SIG-M5 treated with dmso at 0.1 percent for 504 hours (cell line): ENCODE data around the gene HSPB7.
A peak's percentile ranks its signal among the peaks of the same experiment; 100 is the strongest.
"Not testable (repeated sequence)": the region's sequence is repeated elsewhere in the genome, so short reads cannot be mapped to it uniquely, and the experiment has no call there.

Experiments used
- DNase-seq: peaks from one replicate; lab custom pipeline; 2025; ENCODE audit not compliant: unreplicated experiment; lab: John Stamatoyannopoulos, UW

The HSPB7 gene

GRCh38 chr1:16017461-16018303 is at the start of gene HSPB7:
Gene HSPB7, minus strand, starts transcription at chr1:16018043. Its CDS starts 80 bp downstream, at chr1:16017963.
- DNase-seq, result no peak

DNA sequence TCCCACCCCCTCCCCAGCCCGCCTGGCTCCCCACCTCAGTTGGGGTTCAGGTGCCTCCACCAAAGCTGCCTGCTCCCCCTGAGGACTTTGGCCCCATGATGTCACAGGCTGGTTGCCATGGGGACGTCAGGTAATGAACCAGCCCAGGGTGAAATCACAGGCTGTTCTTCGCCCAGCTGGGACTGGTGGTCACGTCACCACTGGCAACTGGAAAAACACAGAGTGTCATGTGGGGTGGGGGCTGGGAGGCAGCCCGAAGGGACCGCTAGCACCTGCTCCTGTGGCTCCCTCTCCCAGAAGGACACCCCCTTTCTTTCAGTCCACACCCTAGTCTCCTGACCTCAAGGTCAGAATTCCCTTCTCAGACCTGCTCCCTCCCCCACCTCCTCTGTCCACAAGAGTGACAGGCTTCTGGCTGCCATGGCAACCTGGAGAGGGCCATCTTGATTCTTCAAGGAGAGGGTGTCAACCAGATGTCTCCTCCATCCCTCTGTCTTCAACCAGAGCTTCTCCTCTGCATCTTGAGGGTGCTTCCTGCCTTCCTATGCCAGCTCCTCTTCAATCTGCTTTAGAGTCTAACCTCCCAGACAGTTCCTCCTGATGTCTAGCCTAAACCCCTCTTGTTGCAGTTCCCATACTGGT is 49.4 kb upstream of the HSPB7 start:
- no peak for DNase-seq

DNA sequence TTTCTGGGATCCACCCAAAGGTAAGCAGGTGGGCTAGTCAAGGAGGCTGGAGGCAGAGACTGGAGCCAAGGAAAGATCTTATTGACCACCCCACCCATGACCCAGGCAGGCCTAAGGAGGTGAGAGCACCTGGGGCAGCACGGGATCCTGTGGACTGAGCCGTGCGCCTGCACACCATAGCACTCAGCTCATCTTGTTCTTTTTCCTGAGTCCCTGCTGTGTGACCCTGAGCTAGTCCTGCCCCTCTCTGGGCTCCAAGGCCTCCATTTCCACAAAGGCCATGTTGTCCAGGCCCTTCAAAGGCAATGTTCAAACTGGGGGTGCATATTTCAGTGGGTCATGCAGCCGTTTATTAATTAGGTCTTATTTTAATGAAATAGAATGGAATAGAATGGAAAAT is 48.4 kb upstream of the HSPB7 start:
- DNase-seq, result no peak

DNA sequence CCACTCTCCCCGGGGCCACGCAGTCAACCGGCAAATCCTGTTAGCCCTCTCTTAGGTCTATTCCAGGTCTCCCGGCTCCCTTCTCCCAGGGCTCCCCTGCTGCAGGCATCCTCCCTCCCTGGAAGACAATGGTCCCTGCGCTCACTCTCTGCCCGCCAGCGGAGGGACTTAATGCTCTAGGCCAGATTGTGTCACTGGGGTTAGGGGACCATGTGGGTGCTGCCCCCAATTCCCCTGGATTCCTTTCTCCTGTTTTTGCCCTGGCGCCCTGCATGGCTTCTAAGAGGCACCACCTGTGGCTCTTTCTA is 47.4 kb upstream of the HSPB7 start:
- DNase-seq, result no peak

DNA sequence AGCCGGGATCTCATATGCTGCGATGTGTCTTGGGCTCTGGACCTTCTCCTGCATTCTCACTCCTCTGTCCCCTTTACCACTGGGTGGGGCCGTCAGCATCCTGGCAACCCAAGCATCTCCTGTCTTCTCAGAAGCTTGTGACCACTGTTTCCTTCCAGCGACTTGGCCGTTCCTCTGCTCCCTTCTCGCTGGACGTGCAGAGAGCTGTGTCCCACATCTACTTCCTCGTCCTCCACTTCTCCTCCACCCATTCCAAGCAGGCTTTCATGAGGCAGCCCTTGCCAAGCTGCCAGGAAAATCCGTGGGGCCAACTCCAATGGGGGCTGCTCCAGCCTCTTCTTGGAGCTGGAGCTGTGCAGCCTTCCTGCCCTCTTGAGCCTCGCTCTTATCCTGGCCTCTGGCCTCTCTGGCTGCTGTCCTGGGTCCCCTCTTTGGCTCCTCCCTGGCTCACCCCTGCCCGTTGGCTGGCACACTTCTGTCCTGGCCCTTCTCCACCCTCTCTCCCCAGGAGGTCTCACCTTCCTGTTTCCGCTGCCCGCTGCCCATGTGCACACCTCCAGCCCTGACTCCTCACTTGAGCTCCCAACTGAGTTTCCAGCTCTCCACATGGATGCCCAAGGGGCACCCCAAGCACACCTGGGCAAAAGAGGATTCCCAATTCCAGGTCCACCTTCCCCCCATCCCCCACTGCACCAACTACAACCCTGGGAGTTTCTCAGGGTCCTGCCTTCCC is 46.9 kb upstream of the HSPB7 start:
- no peak for DNase-seq

- no peak for DNase-seq
Observed at GRCh38 chr1:16063921-16064320, 46.1 kb upstream of the HSPB7 start.

DNA sequence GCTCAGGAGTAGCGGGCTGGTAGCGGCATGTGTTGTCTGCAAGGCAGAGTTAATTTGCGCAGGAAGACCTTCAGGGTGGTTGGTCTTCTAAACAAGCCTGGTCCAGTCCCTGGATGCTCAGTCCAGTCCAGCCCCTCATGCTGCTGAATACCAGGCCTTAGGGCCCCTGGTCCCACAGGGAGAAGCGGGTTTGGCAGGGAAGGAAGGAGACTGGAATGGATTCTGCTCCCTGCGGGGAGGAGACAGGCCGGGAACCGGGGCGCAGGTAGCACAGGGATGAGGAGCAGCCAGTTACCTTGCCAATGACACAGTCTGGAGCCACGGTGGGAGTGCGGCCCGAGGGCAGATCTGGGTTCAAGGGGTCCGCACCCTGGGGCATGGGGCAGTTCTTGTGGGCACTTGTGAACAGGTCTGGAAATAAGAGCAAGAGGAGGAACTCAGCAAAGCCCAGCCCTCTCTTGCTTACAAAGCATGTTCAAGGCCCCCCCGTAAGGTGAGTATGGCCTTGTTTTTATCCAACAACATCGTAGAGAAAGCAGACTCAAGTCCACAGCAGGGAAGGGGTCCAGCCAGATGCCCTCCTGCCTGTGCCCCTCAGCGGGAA is 45.5 kb upstream of the HSPB7 start:
- no peak for DNase-seq

GRCh38 chr1:16062687-16063075 is 44.8 kb upstream of the HSPB7 start:
- DNase-seq, result not testable (repeated sequence)

DNA sequence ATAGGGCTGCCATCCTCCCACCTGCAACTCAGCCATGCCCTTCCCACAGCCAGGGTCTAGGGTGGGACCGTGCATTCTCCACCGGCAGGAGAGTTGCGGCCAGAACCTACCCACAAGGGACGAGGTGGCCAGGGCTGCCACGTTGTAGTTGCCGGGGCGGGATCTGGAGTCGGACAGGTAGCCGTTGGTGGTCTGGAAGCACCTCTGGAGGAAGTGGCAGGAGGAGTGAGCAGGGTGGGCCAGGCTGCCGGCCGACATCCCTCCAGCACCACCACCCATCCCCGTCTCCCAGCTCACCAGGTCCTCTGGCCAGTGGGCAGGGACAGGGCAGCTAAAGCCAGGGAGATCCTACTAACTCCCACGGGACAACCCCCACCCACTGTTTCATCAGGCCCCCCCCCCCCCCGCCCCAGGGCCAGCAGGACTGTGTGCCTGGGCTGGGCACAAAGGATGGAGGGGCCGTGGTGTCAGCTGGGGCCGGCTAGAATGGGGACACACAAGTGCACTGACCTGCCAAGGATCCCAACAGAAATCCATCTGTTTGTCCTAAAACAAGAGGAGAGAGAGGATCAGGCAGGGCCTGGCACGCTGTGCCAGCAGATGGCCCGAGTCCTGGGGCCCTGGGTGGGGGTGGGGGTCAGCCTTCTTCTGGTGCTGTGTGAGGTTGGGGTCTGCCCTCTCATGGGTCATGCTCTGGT is 44.3 kb upstream of the HSPB7 start:
- DNase-seq, result not testable (repeated sequence)

GRCh38 chr1:16061266-16061665 is 43.4 kb upstream of the HSPB7 start:
- DNase-seq, result no peak

- not testable (repeated sequence) for DNase-seq
Observed at GRCh38 chr1:16058394-16059120, 40.7 kb upstream of the HSPB7 start.

- not testable (repeated sequence) for DNase-seq
Observed at GRCh38 chr1:16057314-16057915, 39.6 kb upstream of the HSPB7 start.

DNA sequence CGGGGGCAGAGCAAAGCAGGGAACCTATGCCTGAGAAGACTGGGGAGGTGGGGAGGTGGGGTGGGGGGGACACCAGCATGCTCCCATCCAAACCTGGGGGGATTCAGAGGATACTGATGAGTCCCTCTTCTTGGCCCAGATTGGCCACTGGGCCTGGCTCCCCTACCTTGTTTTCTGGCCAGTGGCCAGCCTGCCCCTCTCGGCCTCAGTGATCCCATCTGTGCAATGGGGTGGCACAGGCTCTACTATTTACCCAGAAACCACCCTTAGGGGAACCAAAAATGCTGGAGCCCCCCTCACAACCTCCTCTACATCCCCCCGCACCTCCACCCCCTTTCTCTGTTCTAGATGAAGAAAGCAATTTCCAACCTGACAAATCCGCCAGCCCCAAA is 38.7 kb upstream of the HSPB7 start:
- DNase-seq, result not testable (repeated sequence)

GRCh38 chr1:16055613-16056520 is 38.0 kb upstream of the HSPB7 start:
- peak; percentile 50 for DNase-seq

- no peak for DNase-seq
Observed at GRCh38 chr1:16054598-16055540, 37.0 kb upstream of the HSPB7 start.

GRCh38 chr1:16053781-16054502 is 36.1 kb upstream of the HSPB7 start:
- no peak for DNase-seq

- DNase-seq, result not testable (repeated sequence)
Observed at GRCh38 chr1:16051949-16052348, 34.1 kb upstream of the HSPB7 start.
